Heart right ventricle (tissue), 16 donors: Measurements from ENCODE around the gene NRXN3. TPM values are rescaled to one million over a fixed set of nuclear protein-coding genes. Genes with fewer than 3 reads are reported as not detected.

Experiments
- ATAC-seq, 8 donors: fragments of 200-7000 bp; cut with Tn5 transposase; one replicate each; pipeline ENCODE4 v1.9.1; 2020; ENCODE audit warnings: mild to moderate bottlenecking in 8 of 8, moderate library complexity in 8 of 8, moderate number of reproducible peaks in 1 of 8
- DNase-seq, 2 donors: peaks; one replicate each; pipeline ENCODE4 v3.0.0-alpha.2; 2020
- H3K27ac ChIP-seq, 10 donors: fragments of 200-600 bp; sonication (generic) in 2 of 10; one replicate each; pipeline versions ENCODE4 v1.5.0 to v1.8.0; 2020 to 2022; ENCODE audit warnings: mild to moderate bottlenecking in 3 of 10
- H3K27me3 ChIP-seq, 7 donors: fragments of 200-600 bp; one replicate each; pipeline ENCODE4 v1.8.0; 2021 to 2022; ENCODE audit warnings: mild to moderate bottlenecking in 2 of 7
- H3K36me3 ChIP-seq, 9 donors: fragments of 200-600 bp; sonication (generic) in 1 of 9; one replicate each; pipeline versions ENCODE4 v1.5.0 to v1.8.0; 2020 to 2022; ENCODE audit warnings: mild to moderate bottlenecking in 2 of 9
- H3K4me1 ChIP-seq, 9 donors: fragments of 200-600 bp; sonication (generic) in 1 of 9; one replicate each; pipeline versions ENCODE4 v1.5.0 to v1.8.0; 2020 to 2022; ENCODE audit warnings: mild to moderate bottlenecking in 4 of 9
- H3K4me3 ChIP-seq, 10 donors: fragments of 200-600 bp; sonication (generic) in 2 of 10; one replicate each; pipeline versions ENCODE4 v1.5.0 to v1.8.0; 2020 to 2022; ENCODE audit warnings: mild to moderate bottlenecking in 7 of 10, moderate library complexity in 2 of 10
- H3K9me3 ChIP-seq, 11 donors: fragments of 200-600 bp in 10 of 11; sonication (generic) in 2 of 11; one replicate each; pipeline versions ENCODE4 v1.5.0 to v1.8.0; 2013 to 2022; ENCODE audit warnings: mild to moderate bottlenecking in 2 of 11, control low read depth in 1 of 11, moderate library complexity in 1 of 11
- CTCF ChIP-seq, 9 donors: fragments of 200-600 bp; sonication (generic) in 2 of 9; IDR thresholded peaks; one replicate each; pipeline versions ENCODE4 v1.5.0 to v1.8.0; 2021 to 2022; ENCODE audit warnings: antibody characterized with exemption in 9 of 9, mild to moderate bottlenecking in 5 of 9, moderate library complexity in 1 of 9
- WGBS, 2 donors: extraction: QIAGEN DNeasy Blood & Tissue Kit; methylation state at CpG; one replicate each; pipeline ENCODE4 v1.1.7; 2013; ENCODE audit warnings: inconsistent platforms in 1 of 2; 5-methylcytosine and 5-hydroxymethylcytosine counted together
- intact Hi-C, 10 donors: fragments of 100-400 bp; cut with DNase I; formaldehyde crosslinking; loops; one replicate each; pipeline versions ENCODE4 v1.11.1 to v1.14.2; 2022
- polyA plus RNA-seq, 2 donors: library from polyadenylated mRNA; stranded (reverse); fragments of 200-250 nt; gene quantifications; one replicate each; pipeline ENCODE4 v1.2.3, GENCODE V29; 2013
- total RNA-seq, 10 donors: library from RNA; stranded (reverse); fragmentation: NEBNext Ultra II Directional in 3 of 10; extraction: Animal tissue kit (Norgen Biotek cat#: 25700) in 3 of 10; gene quantifications; one replicate each; pipeline versions ENCODE4 v1.2.1 to v1.2.4, GENCODE V29; 2021 to 2023
- donor health status: Arrhythmogenic right ventricular cardiomyopathy.
- donor health status: ischemic (EF 13 %, LVEDD 7.1; RV severe dilation, severe dysfunction).
- donor health status: healthy with polysubstance abuse.
- donor health status: DM: no; HTN: yes; CAD: no.
- donor health status: DM: no; HTN: no; CAD: no.
- donor health status: ischemic (EF 25% LVEDD 6.9; RV normal size, moderate dysfunction).
- donor health status: ischemic (EF 25% LVEDD 5.7; RV mildly dilated, moderate dysfunction).
- donor health status: healthy.
- donor health status: DM: yes; HTN: yes; CAD: no.
- donor health status: Ischemic cardiomyopathy.
- donor health status: ischemic (EF 35%, LVEDD 5.7; RV mildly dilated, moderate dysfunction).
- donor health status: nonischemic (EF 11% LVEDD 7.7; RV severe dilation, severe dysfunction).
- donor health status: DM: yes; HTN: yes; CAD: no.
- donor health status: PGD.
- donor health status: ischemic (EF 29% LVEDD 5.4; RV normal size, mild dysfunction).
- donor health status: nonischemic (EF 23%, LVEDD 6.1; RV moderate dilation, normal function).

The NRXN3 gene
- total and polyA plus RNA-seq, 12 donors, result 0.23 to 1.8 (median 0.87) TPM

- Histone ChIP-seq H3K4me3 (no peak overlapping the region), H3K27me3 (peaks cover 0 to 11% (median 0%) of the 10 kb centered on the region in 7 donors), H3K36me3 (no peaks in the 10 kb centered on the region), H3K27ac (no peak overlapping the region), H3K4me1 (no peaks in the 10 kb centered on the region), H3K9me3 (no peaks in the 10 kb centered on the region)
- no peak for TF ChIP-seq CTCF (IDR thresholded peaks at IDR 0.05)
- intact Hi-C loops, result no loop called here
- ATAC-seq (no peak), DNase-seq (no peak)
- 72 to 76% methylated on average over 4 of the region's 4 CpGs for WGBS, 2 donors
These were observed 435.0 kb downstream of the NRXN3 start for GRCh38 chr14:78605025-78605762.

DNA sequence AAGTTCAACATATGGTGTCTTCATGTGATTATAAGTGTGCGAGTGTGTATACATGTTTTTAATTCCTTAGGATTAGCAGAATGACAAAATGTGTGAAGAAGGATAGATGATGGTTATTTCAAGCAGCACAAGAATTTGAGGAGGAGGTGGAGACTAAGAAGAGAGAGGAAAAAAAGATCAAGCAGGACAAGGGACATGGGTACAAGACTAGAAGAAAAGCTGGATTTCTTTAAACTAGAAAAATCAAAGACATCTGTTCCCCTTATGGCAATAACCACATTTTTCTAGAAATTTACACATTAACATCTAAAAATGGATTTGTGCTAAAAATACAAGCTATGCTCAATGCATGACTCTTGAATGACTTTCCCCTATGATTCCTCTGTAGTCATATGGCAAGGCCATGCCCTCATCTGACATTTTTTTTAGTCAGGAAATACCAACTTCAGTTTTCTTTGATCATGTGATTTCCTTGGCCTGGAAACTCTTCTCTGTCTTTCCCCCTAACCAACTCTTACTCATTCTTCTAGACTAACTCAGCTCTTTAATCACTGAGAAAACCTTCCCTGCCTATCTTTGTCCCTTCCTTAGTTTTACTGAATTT, 435.8 kb downstream of the NRXN3 start:
- Histone ChIP-seq H3K36me3 (no peaks in the 10 kb centered on the region), H3K27me3 (peaks cover 0 to 11% (median 0%) of the 10 kb centered on the region in 7 donors), H3K9me3 (no peaks in the 10 kb centered on the region), H3K4me3 (no peak overlapping the region), H3K27ac (no peak overlapping the region), H3K4me1 (no peaks in the 10 kb centered on the region)
- intact Hi-C loops, result no loop called here
- no peak for TF ChIP-seq CTCF (IDR thresholded peaks at IDR 0.05)
- ATAC-seq, result no peak
- 83 to 89% methylated on average over 1 of the region's 1 CpG for WGBS, 2 donors
- no peak for DNase-seq

DNA sequence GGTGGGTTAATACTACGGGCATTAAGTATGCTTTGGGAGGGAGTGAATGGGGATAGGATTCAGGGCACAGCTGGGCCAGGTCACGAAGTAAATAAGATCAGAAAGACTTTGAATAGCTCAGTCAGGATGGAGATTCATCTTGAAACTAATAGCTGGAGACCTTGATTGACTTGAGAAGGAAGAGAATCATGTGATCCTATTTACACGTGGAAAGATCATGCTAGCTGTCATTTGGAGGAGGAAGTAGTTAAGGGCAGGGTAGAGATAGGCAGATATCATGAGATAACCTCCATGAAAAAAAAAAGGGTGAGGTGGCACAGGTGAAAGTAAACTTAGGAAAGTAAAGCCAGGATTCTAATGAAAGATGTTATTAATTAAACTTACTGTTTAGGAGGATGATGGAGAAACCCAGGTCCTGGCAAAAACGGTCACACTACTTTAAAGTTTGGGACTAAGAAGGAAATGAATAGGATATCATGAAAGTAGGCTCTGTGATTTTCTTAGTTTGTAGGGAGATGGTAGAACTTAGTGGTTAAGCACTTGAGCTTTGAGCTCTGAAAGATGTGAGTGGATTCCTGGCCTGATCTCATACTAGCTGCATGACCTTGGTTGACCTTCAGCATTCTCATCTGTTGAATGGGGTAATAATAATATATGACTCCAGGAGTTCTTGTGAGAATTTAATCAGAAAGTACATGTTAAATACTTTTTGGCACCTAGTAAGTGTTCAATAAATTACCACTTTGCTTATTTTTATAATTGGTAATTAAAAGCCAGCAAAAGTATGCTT, 439.0 kb downstream of the NRXN3 start:
- ATAC-seq, result no peak
- H3K36me3 ChIP-seq, result no peaks in the 10 kb centered on the region
- WGBS, 2 donors, result 52 to 59% methylated on average over 4 of the region's 4 CpGs

More for the DNA sequence above, 439.0 kb downstream of the NRXN3 start:
- H3K27me3 ChIP-seq, result peaks cover 0 to 15% (median 0%) of the 10 kb centered on the region in 7 donors
- H3K27ac ChIP-seq, result no peak overlapping the region
- no peaks in the 10 kb centered on the region for H3K4me1 ChIP-seq
- intact Hi-C loops, result no loop called here
- no peak for DNase-seq
- no peaks in the 10 kb centered on the region for H3K9me3 ChIP-seq
- no peak overlapping the region for H3K4me3 ChIP-seq
- TF ChIP-seq CTCF (IDR thresholded peaks at IDR 0.05), result no peak
